ENCODE results near the gene ATXN1. TPM values are rescaled to one million over a fixed set of nuclear protein-coding genes. Genes with fewer than 3 reads are reported as not detected.
A peak's percentile ranks its signal among the peaks of the same experiment; 100 is the strongest.

The ATXN1 gene
- total and polyA plus RNA-seq, 2 of the 13 experiments (the other 11 are each of a cell fraction or from before 2014, with no cell fraction given), result 20.7 to 39.5 TPM

DNA sequence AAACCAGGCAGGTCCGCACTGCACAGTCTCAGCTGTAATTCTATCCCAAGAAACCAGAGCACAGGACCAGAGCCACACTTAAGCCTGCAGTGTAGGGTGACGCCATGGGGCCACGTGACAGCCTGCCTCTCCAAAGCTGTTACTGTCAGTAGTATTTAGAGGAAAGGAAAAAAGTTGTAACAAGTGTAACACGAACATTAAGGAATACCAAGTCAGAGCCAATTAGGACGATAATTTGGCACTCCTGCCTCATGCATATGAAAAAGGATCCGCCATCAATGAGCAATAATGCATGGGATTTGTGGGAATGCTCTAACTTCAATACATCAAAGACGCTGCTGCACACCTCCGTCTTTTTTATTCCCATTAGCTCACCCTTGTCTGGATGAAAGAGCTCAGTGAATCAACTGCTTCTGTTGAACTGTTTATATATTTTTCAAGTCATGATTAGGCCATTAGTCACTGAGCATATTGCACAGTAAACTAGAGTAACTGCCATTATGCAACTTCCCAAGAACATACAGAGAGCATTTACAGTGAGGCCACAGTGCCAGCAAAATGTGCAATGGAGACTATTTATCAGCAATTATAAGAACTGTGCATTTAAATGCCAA lies 79.9 kb downstream of the ATXN1 start (continued):
- TF ChIP-seq, protein P1, sequence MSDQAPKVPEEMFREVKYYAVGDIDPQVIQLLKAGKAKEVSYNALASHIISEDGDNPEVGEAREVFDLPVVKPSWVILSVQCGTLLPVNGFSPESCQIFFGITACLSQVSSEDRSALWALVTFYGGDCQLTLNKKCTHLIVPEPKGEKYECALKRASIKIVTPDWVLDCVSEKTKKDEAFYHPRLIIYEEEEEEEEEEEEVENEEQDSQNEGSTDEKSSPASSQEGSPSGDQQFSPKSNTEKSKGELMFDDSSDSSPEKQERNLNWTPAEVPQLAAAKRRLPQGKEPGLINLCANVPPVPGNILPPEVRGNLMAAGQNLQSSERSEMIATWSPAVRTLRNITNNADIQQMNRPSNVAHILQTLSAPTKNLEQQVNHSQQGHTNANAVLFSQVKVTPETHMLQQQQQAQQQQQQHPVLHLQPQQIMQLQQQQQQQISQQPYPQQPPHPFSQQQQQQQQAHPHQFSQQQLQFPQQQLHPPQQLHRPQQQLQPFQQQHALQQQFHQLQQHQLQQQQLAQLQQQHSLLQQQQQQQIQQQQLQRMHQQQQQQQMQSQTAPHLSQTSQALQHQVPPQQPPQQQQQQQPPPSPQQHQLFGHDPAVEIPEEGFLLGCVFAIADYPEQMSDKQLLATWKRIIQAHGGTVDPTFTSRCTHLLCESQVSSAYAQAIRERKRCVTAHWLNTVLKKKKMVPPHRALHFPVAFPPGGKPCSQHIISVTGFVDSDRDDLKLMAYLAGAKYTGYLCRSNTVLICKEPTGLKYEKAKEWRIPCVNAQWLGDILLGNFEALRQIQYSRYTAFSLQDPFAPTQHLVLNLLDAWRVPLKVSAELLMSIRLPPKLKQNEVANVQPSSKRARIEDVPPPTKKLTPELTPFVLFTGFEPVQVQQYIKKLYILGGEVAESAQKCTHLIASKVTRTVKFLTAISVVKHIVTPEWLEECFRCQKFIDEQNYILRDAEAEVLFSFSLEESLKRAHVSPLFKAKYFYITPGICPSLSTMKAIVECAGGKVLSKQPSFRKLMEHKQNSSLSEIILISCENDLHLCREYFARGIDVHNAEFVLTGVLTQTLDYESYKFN (CRISPR knock-in tag; conservative IDR thresholded peaks at IDR 0.05), result peak; percentile 51
- TF ChIP-seq, protein P2, sequence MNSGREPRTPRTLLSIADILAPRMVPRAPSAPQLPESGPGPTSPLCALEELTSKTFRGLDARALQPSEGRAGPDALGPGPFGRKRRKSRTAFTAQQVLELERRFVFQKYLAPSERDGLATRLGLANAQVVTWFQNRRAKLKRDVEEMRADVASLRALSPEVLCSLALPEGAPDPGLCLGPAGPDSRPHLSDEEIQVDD (CRISPR knock-in tag; IDR thresholded peaks at IDR 0.05; ENCODE audit: borderline replicate concordance), result no peak
- TF ChIP-seq CREM (IDR thresholded peaks at IDR 0.05) (peak; percentile 44), CREM (CRISPR knock-in tag; IDR thresholded peaks at IDR 0.05) (no peak), ATM (IDR thresholded peaks at IDR 0.05; ENCODE audit: borderline replicate concordance) (peak; percentile 85; the same call in 1 of the 2 replicates), GTF3A (CRISPR knock-in tag; conservative IDR thresholded peaks at IDR 0.05) (no peak), MEIS2 (CRISPR knock-in tag; IDR thresholded peaks at IDR 0.05) (no peak), CAMTA2 (CRISPR knock-in tag; IDR thresholded peaks at IDR 0.05; ENCODE audit: borderline replicate concordance) (no peak), HOXA7 (CRISPR knock-in tag; IDR thresholded peaks at IDR 0.05) (no peak), RAD51 (IDR thresholded peaks at IDR 0.05; ENCODE audit: borderline replicate concordance) (no peak), SMARCE1 (IDR thresholded peaks at IDR 0.05; ENCODE audit: borderline replicate concordance) (no peak), ZNF430 (CRISPR knock-in tag; IDR thresholded peaks at IDR 0.05) (no peak), ZNF672 (CRISPR knock-in tag; IDR thresholded peaks at IDR 0.05) (no peak), ZSCAN22 (CRISPR knock-in tag; IDR thresholded peaks at IDR 0.05) (no peak), RBM22 (optimal IDR thresholded peaks at IDR 0.05; ENCODE audit: low read length) (peak; percentile 69), TOPORS (CRISPR knock-in tag; IDR thresholded peaks at IDR 0.05) (no peak), ZC3H4 (CRISPR knock-in tag; IDR thresholded peaks at IDR 0.05; ENCODE audit: borderline replicate concordance) (no peak), ZMYM2 (CRISPR knock-in tag; IDR thresholded peaks at IDR 0.05) (no peak)
- TF ChIP-seq, protein P3, sequence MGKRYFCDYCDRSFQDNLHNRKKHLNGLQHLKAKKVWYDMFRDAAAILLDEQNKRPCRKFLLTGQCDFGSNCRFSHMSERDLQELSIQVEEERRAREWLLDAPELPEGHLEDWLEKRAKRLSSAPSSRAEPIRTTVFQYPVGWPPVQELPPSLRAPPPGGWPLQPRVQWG (CRISPR knock-in tag; IDR thresholded peaks at IDR 0.05; ENCODE audit: borderline replicate concordance, low read depth), result no peak
- TF ChIP-seq, protein P4, sequence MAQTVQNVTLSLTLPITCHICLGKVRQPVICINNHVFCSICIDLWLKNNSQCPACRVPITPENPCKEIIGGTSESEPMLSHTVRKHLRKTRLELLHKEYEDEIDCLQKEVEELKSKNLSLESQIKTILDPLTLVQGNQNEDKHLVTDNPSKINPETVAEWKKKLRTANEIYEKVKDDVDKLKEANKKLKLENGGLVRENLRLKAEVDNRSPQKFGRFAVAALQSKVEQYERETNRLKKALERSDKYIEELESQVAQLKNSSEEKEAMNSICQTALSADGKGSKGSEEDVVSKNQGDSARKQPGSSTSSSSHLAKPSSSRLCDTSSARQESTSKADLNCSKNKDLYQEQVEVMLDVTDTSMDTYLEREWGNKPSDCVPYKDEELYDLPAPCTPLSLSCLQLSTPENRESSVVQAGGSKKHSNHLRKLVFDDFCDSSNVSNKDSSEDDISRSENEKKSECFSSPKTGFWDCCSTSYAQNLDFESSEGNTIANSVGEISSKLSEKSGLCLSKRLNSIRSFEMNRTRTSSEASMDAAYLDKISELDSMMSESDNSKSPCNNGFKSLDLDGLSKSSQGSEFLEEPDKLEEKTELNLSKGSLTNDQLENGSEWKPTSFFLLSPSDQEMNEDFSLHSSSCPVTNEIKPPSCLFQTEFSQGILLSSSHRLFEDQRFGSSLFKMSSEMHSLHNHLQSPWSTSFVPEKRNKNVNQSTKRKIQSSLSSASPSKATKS (CRISPR knock-in tag; IDR thresholded peaks at IDR 0.05), result no peak
- TF ChIP-seq, protein P5, sequence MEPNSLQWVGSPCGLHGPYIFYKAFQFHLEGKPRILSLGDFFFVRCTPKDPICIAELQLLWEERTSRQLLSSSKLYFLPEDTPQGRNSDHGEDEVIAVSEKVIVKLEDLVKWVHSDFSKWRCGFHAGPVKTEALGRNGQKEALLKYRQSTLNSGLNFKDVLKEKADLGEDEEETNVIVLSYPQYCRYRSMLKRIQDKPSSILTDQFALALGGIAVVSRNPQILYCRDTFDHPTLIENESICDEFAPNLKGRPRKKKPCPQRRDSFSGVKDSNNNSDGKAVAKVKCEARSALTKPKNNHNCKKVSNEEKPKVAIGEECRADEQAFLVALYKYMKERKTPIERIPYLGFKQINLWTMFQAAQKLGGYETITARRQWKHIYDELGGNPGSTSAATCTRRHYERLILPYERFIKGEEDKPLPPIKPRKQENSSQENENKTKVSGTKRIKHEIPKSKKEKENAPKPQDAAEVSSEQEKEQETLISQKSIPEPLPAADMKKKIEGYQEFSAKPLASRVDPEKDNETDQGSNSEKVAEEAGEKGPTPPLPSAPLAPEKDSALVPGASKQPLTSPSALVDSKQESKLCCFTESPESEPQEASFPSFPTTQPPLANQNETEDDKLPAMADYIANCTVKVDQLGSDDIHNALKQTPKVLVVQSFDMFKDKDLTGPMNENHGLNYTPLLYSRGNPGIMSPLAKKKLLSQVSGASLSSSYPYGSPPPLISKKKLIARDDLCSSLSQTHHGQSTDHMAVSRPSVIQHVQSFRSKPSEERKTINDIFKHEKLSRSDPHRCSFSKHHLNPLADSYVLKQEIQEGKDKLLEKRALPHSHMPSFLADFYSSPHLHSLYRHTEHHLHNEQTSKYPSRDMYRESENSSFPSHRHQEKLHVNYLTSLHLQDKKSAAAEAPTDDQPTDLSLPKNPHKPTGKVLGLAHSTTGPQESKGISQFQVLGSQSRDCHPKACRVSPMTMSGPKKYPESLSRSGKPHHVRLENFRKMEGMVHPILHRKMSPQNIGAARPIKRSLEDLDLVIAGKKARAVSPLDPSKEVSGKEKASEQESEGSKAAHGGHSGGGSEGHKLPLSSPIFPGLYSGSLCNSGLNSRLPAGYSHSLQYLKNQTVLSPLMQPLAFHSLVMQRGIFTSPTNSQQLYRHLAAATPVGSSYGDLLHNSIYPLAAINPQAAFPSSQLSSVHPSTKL (CRISPR knock-in tag; IDR thresholded peaks at IDR 0.05), result peak; percentile 94
